IMR-90 (cell line): ENCODE measurements around the gene C8A. TPM values are rescaled to one million over a fixed set of nuclear protein-coding genes. Genes with fewer than 3 reads are reported as not detected.

ENCODE experiments used
- ATAC-seq: fragments of 200-7000 bp; cut with Tn5 transposase; 2 replicates; pipeline ENCODE4 v1.9.1; 2020; ENCODE audit warnings: low read depth, mild to moderate bottlenecking, moderate library complexity
- BruUV-seq: library from RNA; stranded (reverse); fragments of 400-500 nt; replicated peaks from 2 replicates; lab custom pipeline; 2021; lab: Mats Ljungman, UMichigan
- CTCF ChIA-PET: fragments of 300-600 bp; formaldehyde crosslinking; extraction: SDS; loops from one replicate; lab custom pipeline; 2021; ENCODE audit warnings: antibody characterized with exemption; lab: Yijun Ruan, JAX
- POLR2A ChIA-PET: fragments of 300-600 bp; sonication (Branson Sonifier 250); formaldehyde crosslinking; loops from one replicate; lab custom pipeline; 2022; ENCODE audit warnings: antibody characterized with exemption; ENCODE audit not compliant: unreplicated experiment; lab: Charles Lee
- DNase-seq: peaks from one replicate; pipeline ENCODE4 v3.0.0; 2013
- H2AFZ ChIP-seq: replicated peaks from 2 replicates; pipeline ENCODE3; 2013; ENCODE audit warnings: low read length, mild to moderate bottlenecking; ENCODE audit not compliant: poor library complexity
- H2AK5ac ChIP-seq: 2 replicates; pipeline ENCODE4 v1.6.1; 2013; ENCODE audit warnings: low read depth, low read length, inconsistent platforms
- H2AK9ac ChIP-seq: replicated peaks from 2 replicates; pipeline ENCODE3; 2013; ENCODE audit warnings: mild to moderate bottlenecking, low read depth, low read length, moderate library complexity; ENCODE audit not compliant: poor library complexity
- H2BK120ac ChIP-seq: 2 replicates; pipeline ENCODE4 v1.6.1; 2013; ENCODE audit warnings: low read depth, low read length, inconsistent platforms
- H2BK15ac ChIP-seq: 3 replicates; pipeline ENCODE4 v1.6.1; 2013; ENCODE audit warnings: low read depth, low read length, inconsistent platforms
- H2BK20ac ChIP-seq: 2 replicates; pipeline ENCODE4 v1.6.1; 2013; ENCODE audit warnings: low read depth, mild to moderate bottlenecking, inconsistent platforms, low read length, moderate library complexity
- H2BK5ac ChIP-seq: 2 replicates; pipeline ENCODE4 v1.6.1; 2013; ENCODE audit warnings: mild to moderate bottlenecking, low read depth, low read length, inconsistent platforms; ENCODE audit not compliant: poor library complexity, severe bottlenecking
- H3K14ac ChIP-seq: replicated peaks from 2 replicates; pipeline ENCODE4 v1.6.1; 2013; ENCODE audit warnings: low read depth, low read length, inconsistent platforms
- H3K18ac ChIP-seq: 2 replicates; pipeline ENCODE4 v1.6.1; 2013; ENCODE audit warnings: low read depth, low read length, control low read depth
- H3K23ac ChIP-seq: 2 replicates; pipeline ENCODE4 v1.6.1; 2013; ENCODE audit warnings: low read depth, low read length, inconsistent platforms
- H3K27ac ChIP-seq: 2 replicates; pipeline ENCODE4 v1.5.1; 2013; ENCODE audit warnings: mild to moderate bottlenecking, control low read depth, low read length; ENCODE audit not compliant: insufficient read depth
- H3K27me3 ChIP-seq: 2 replicates; pipeline ENCODE4 v1.6.1; 2013; ENCODE audit warnings: low read length; ENCODE audit not compliant: control insufficient read depth, insufficient read depth
- H3K36me3 ChIP-seq: 2 replicates; pipeline ENCODE4 v1.6.1; 2013; ENCODE audit warnings: low read length, mixed read lengths; ENCODE audit not compliant: control insufficient read depth, insufficient read depth
- H3K4ac ChIP-seq: 2 replicates; pipeline ENCODE4 v1.6.1; 2013; ENCODE audit warnings: low read depth, low read length, inconsistent platforms
- H3K4me1 ChIP-seq: 2 replicates; pipeline ENCODE4 v1.6.1; 2013; ENCODE audit warnings: low read length, mixed read lengths; ENCODE audit not compliant: control insufficient read depth, insufficient read depth
- H3K4me2 ChIP-seq: 2 replicates; pipeline ENCODE4 v1.6.1; 2013; ENCODE audit warnings: low read depth, mild to moderate bottlenecking, control low read depth, low read length, moderate library complexity
- H3K4me3 ChIP-seq: 2 replicates; pipeline ENCODE4 v1.5.1; 2013; ENCODE audit warnings: low read depth, mild to moderate bottlenecking, control low read depth, low read length, moderate library complexity; ENCODE audit not compliant: insufficient read depth
- H3K56ac ChIP-seq: 2 replicates; pipeline ENCODE4 v1.6.1; 2013; ENCODE audit warnings: low read length, inconsistent platforms; ENCODE audit not compliant: insufficient read depth; ENCODE audit errors: extremely low read depth
- H3K79me1 ChIP-seq, 2 experiments: 2 replicates each; pipeline ENCODE4 v1.6.1; 2013; ENCODE audit warnings: low read length in 2 of 2, inconsistent platforms in 1 of 2, low read depth in 1 of 2
- H3K9ac ChIP-seq: 2 replicates; pipeline ENCODE4 v1.6.1; 2013; ENCODE audit warnings: low read depth, low read length, control low read depth
- H3K9me1 ChIP-seq: 2 replicates; pipeline ENCODE4 v1.6.1; 2013; ENCODE audit warnings: low read length, inconsistent platforms; ENCODE audit not compliant: insufficient read depth
- H3K9me3 ChIP-seq: 2 replicates; pipeline ENCODE4 v1.6.1; 2013; ENCODE audit warnings: low read length; ENCODE audit not compliant: control insufficient read depth, insufficient read depth
- H4K20me1 ChIP-seq: 2 replicates; pipeline ENCODE4 v1.6.1; 2013; ENCODE audit warnings: low read length, inconsistent platforms; ENCODE audit not compliant: insufficient read depth
- H4K5ac ChIP-seq: 2 replicates; pipeline ENCODE4 v1.6.1; 2013; ENCODE audit warnings: mild to moderate bottlenecking, low read depth, low read length, control low read depth
- H4K8ac ChIP-seq, 2 experiments: 2 replicates each; pipeline ENCODE4 v1.6.1; 2013; ENCODE audit warnings: low read depth in 2 of 2, low read length in 2 of 2, control low read depth in 1 of 2, inconsistent platforms in 1 of 2
- H4K91ac ChIP-seq: 2 replicates; pipeline ENCODE4 v1.6.1; 2013; ENCODE audit warnings: low read depth, low read length, inconsistent platforms; ENCODE audit not compliant: insufficient read depth
- BHLHE40 ChIP-seq: fragments of 150-350 bp; IDR thresholded peaks from 2 replicates; pipeline ENCODE4 v1.6.1; 2016; ENCODE audit warnings: mild to moderate bottlenecking, low read depth, low read length
- CEBPB ChIP-seq: IDR thresholded peaks from 2 replicates; pipeline ENCODE4 v1.6.1; 2012; ENCODE audit warnings: low read depth, low read length, improper control_type of control experiment
- CHD1 ChIP-seq: IDR thresholded peaks from 2 replicates; pipeline ENCODE4 v1.6.1; 2012; ENCODE audit warnings: low read depth, low read length, improper control_type of control experiment
- FOS ChIP-seq: fragments of 150-350 bp; IDR thresholded peaks from 2 replicates; pipeline ENCODE4 v1.6.1; 2016; ENCODE audit warnings: low read depth, low read length
- MAFK ChIP-seq: IDR thresholded peaks from 2 replicates; pipeline ENCODE4 v1.6.1; 2012; ENCODE audit warnings: low read depth, low read length, improper control_type of control experiment
- MAZ ChIP-seq: IDR thresholded peaks from 2 replicates; pipeline ENCODE4 v1.6.1; 2012; ENCODE audit warnings: low read depth, mild to moderate bottlenecking, low read length, improper control_type of control experiment, moderate library complexity, borderline replicate concordance
- MXI1 ChIP-seq: IDR thresholded peaks from 2 replicates; pipeline ENCODE4 v1.6.1; 2012; ENCODE audit warnings: low read depth, mild to moderate bottlenecking, low read length, moderate library complexity, borderline replicate concordance
- NFE2L2 ChIP-seq: fragments of 150-350 bp; IDR thresholded peaks from 2 replicates; pipeline ENCODE4 v1.6.1; 2016; ENCODE audit warnings: low read depth, mild to moderate bottlenecking, low read length
- POLR2A ChIP-seq: IDR thresholded peaks from 2 replicates; pipeline ENCODE4 v1.6.1; 2012; ENCODE audit warnings: mild to moderate bottlenecking, low read depth, low read length
- RAD21 ChIP-seq: IDR thresholded peaks from 2 replicates; pipeline ENCODE4 v1.6.1; 2012; ENCODE audit warnings: low read length, improper control_type of control experiment
- RCOR1 ChIP-seq: IDR thresholded peaks from 2 replicates; pipeline ENCODE4 v1.6.1; 2012; ENCODE audit warnings: mild to moderate bottlenecking, low read length, improper control_type of control experiment; ENCODE audit not compliant: insufficient replicate concordance
- RFX5 ChIP-seq: IDR thresholded peaks from 2 replicates; pipeline ENCODE4 v1.8.0; 2012; ENCODE audit warnings: low read depth, mild to moderate bottlenecking, low read length, moderate library complexity
- SMC3 ChIP-seq: fragments of 150-350 bp; IDR thresholded peaks from 2 replicates; pipeline ENCODE4 v1.6.1; 2016; ENCODE audit warnings: low read depth, mild to moderate bottlenecking, antibody characterized with exemption, low read length, moderate library complexity
- WGBS, 2 experiments: methylation state at CpG; one replicate each; pipeline versions ENCODE4 v1.1.5 to v1.1.7; 2013; ENCODE audit warnings: missing lambda C conversion rate in 2 of 2; ENCODE audit not compliant: insufficient read length in 1 of 2; ENCODE audit errors: extremely low coverage in 2 of 2; 5-methylcytosine and 5-hydroxymethylcytosine counted together
- dilution Hi-C: fragments of 300-500 bp; cut with HindIII; formaldehyde crosslinking; loops from one replicate; pipeline ENCODE4 v1.14.3; 2018; ENCODE audit warnings: low sequenced_read_pairs; ENCODE audit not compliant: unreplicated experiment
- in situ Hi-C: fragments of 300-500 bp; cut with MboI; formaldehyde crosslinking; loops from 3 replicates; pipeline ENCODE4 v1.14.3; 2019; ENCODE audit warnings: low sequenced_read_pairs, inconsistent platforms, mixed read lengths
- intact Hi-C: fragments of 100-400 bp; cut with micrococcal nuclease; formaldehyde crosslinking; loops from 2 replicates; pipeline ENCODE4 v1.10.0; 2022
- polyA plus RNA-seq, 3 experiments: library from polyadenylated mRNA; depleted of rRNA; stranded (reverse); fragments of >200 nt; gene quantifications; 2 replicates each; pipeline ENCODE4 v1.2.3, GENCODE V29; 2012; ENCODE audit warnings: low replicate concordance in 1 of 3
- total RNA-seq: library from RNA; depleted of rRNA; stranded (reverse); fragments of >200 nt; gene quantifications from 2 replicates; pipeline ENCODE4 v1.2.3, GENCODE V29; 2012
- TF ChIP-seq, protein P1 (sequence below): fragments of 150-350 bp; IDR thresholded peaks from 2 replicates; pipeline ENCODE4 v1.6.1; 2016; ENCODE audit warnings: low read depth, mild to moderate bottlenecking, low read length, moderate library complexity, borderline replicate concordance
- TF ChIP-seq, protein P2 (sequence below): fragments of 150-350 bp; IDR thresholded peaks from 2 replicates; pipeline ENCODE4 v1.6.1; 2017; ENCODE audit warnings: mild to moderate bottlenecking, antibody characterized with exemption, low read length, low read depth
- TF ChIP-seq, protein P3 (sequence below): conservative IDR thresholded peaks from 2 replicates; pipeline ENCODE4 v1.5.1; 2012; ENCODE audit warnings: mild to moderate bottlenecking, low read depth, low read length, improper control_type of control experiment

The C8A gene
- total and polyA plus RNA-seq, 2 of the 4 experiments (the other 2 are of a cell fraction) = not detected

GRCh38 chr1:56903778-56904177, 49.2 kb downstream of the C8A start:
- no peak overlapping the region for H3K14ac ChIP-seq
- H3K18ac ChIP-seq = no peak overlapping the region
- H3K27ac ChIP-seq = no peak overlapping the region
- H3K9me3 ChIP-seq = no peaks in the 10 kb centered on the region
- no peaks in the 10 kb centered on the region for H3K9me1 ChIP-seq
- DNase-seq (no peak), ATAC-seq (no peak)
- no peaks in the 10 kb centered on the region; the same call in 1 of the 2 replicates for H3K27me3 ChIP-seq
- H2AFZ ChIP-seq = no peak overlapping the region
- H3K56ac ChIP-seq = no peak overlapping the region
- H2AK9ac ChIP-seq = no peak overlapping the region
- H2BK5ac ChIP-seq = no peak overlapping the region
- H3K36me3 ChIP-seq = no peaks in the 10 kb centered on the region
- no TSS peak for BruUV-seq
- H3K4me2 ChIP-seq = no peak overlapping the region
- no peak overlapping the region for H4K5ac ChIP-seq
- H3K4me3 ChIP-seq = no peak overlapping the region
- H2BK120ac ChIP-seq = no peak overlapping the region
- intact Hi-C loops = no loop called here
- no peak overlapping the region for H4K8ac ChIP-seq
- H4K91ac ChIP-seq = no peak overlapping the region
- no peak overlapping the region for H3K9ac ChIP-seq
- H4K20me1 ChIP-seq = no peaks in the 10 kb centered on the region
- H2AK5ac ChIP-seq = no peak overlapping the region
- no peak overlapping the region for H3K4ac ChIP-seq
- no CpG with 5 or more reads among the region's 1 CpG for WGBS, 2 experiments
- dilution Hi-C loops = no loop called here
- H2BK15ac ChIP-seq = no peak overlapping the region
- ChIA-PET CTCF (no interaction called here), POLR2A (no interaction called here)
- H3K79me1 ChIP-seq = no peaks in the 10 kb centered on the region
- no peak overlapping the region for H2BK20ac ChIP-seq
- in situ Hi-C loops = no loop called here
- peaks cover 12% of the 10 kb centered on the region for H3K4me1 ChIP-seq
- no peak overlapping the region for H3K23ac ChIP-seq
- TF ChIP-seq BHLHE40 = no peak
- no peak for TF ChIP-seq CHD1
- no peak for TF ChIP-seq NFE2L2
- no peak for TF ChIP-seq RCOR1
- no peak for TF ChIP-seq SMC3
- TF ChIP-seq, protein P1, sequence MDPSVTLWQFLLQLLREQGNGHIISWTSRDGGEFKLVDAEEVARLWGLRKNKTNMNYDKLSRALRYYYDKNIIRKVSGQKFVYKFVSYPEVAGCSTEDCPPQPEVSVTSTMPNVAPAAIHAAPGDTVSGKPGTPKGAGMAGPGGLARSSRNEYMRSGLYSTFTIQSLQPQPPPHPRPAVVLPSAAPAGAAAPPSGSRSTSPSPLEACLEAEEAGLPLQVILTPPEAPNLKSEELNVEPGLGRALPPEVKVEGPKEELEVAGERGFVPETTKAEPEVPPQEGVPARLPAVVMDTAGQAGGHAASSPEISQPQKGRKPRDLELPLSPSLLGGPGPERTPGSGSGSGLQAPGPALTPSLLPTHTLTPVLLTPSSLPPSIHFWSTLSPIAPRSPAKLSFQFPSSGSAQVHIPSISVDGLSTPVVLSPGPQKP = no peak
- no peak for TF ChIP-seq MXI1
- no peak for TF ChIP-seq FOS
- TF ChIP-seq MAFK = no peak
- no peak for TF ChIP-seq RAD21
- TF ChIP-seq MAZ = no peak
- TF ChIP-seq, protein P2, sequence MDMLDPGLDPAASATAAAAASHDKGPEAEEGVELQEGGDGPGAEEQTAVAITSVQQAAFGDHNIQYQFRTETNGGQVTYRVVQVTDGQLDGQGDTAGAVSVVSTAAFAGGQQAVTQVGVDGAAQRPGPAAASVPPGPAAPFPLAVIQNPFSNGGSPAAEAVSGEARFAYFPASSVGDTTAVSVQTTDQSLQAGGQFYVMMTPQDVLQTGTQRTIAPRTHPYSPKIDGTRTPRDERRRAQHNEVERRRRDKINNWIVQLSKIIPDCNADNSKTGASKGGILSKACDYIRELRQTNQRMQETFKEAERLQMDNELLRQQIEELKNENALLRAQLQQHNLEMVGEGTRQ = no peak
- TF ChIP-seq RFX5 = no peak
- no peak for TF ChIP-seq POLR2A
- TF ChIP-seq, protein P3, sequence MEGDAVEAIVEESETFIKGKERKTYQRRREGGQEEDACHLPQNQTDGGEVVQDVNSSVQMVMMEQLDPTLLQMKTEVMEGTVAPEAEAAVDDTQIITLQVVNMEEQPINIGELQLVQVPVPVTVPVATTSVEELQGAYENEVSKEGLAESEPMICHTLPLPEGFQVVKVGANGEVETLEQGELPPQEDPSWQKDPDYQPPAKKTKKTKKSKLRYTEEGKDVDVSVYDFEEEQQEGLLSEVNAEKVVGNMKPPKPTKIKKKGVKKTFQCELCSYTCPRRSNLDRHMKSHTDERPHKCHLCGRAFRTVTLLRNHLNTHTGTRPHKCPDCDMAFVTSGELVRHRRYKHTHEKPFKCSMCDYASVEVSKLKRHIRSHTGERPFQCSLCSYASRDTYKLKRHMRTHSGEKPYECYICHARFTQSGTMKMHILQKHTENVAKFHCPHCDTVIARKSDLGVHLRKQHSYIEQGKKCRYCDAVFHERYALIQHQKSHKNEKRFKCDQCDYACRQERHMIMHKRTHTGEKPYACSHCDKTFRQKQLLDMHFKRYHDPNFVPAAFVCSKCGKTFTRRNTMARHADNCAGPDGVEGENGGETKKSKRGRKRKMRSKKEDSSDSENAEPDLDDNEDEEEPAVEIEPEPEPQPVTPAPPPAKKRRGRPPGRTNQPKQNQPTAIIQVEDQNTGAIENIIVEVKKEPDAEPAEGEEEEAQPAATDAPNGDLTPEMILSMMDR = no peak
- TF ChIP-seq CEBPB = no peak
